OCI-M1 (cell line): Measurements from ENCODE around the gene SLC17A3.

Experiments used
- DNase-seq: peaks from one replicate; lab custom pipeline; 2025; lab: John Stamatoyannopoulos, UW

SLC17A3 gene

GRCh38 chr6:25835442-25836283, 38.4 kb downstream of the SLC17A3 start:
- DNase-seq: no peak

DNA sequence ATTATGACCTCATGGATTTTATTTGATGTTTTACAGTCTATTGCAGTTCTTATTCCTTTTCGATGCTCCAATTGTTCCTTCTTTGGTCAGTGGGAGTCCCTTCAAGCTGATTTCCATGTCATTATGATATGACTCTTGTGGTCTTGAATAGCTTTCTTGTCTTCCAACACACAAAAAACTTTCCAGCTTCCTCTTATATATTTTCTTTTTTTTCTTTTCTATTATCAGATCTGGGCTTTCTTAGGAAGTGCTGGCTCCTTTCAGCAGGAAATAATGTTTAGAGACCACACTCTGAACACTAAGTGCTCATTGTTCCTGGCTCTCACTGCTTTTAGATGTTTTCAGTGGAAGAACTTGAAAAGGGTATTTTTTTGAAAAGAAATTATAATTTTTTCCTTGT, 39.1 kb downstream of the SLC17A3 start:
- peak; percentile 49 for DNase-seq

GRCh38 chr6:25833136-25833535, 40.9 kb downstream of the SLC17A3 start:
- DNase-seq: no peak

- DNase-seq: no peak
Observed at GRCh38 chr6:25832670-25833069, 41.4 kb downstream of the SLC17A3 start.

DNA sequence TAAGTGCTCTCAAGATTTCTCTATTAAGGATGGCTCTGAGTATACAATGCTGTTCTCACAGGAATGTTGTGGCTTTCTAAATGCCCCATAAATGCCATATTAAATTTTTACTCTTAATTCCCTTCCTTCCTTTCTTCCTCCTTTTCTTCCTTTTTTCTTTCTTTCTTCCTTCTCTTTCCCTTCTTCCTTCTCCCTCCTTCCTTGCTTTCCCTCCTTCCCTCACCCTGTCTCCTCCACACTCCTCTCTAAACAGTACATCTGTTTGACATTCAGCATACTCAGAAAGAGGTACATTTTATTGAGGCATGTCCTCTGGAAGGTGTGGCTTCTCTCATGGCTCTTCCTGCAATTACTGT, 41.8 kb downstream of the SLC17A3 start:
- no peak for DNase-seq

DNA sequence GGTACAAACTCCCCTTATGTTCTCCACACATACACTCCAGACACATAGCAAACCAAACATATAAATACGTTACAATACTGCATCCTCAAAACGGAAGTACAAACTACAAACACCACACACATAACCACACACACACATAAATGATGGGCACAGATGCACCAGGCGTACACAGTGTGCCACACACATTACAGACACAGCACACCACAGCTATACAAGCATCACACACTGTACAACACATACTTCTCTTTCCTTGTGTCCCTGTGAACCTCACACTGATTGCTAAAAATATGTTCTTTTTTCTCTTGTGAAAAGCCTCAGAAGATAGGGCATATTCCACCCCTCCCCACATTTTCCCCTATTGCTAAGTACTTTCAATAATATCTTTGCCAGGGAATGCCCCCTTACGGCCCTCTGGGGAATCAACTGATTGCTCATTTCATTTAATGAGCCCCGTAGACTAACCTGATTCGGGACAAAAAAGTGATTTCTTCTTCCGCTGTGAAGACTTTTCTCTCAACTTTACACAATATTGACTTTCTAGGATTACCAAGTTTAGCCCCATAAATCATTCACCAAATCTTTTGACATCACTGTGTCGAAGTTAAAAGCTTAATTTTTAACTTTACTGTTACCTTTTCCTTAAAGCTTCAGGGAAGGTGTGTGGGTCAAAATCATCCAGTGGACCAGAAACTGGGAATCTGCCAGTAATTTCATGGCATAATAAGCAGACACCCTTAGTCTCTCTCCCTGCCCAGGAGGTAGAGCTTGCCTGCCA, 42.3 kb downstream of the SLC17A3 start, which contains the start of gene SLC17A1:
Gene SLC17A1 (minus strand): TSS at position 521 of the 775 bp plus-strand sequence. CDS start 1,495 bp downstream, outside the sequence.
- DNase-seq: peak; percentile 15

- no peak for DNase-seq
Observed at GRCh38 chr6:25830458-25830857, 43.6 kb downstream of the SLC17A3 start.

GRCh38 chr6:25829375-25829774, 44.7 kb downstream of the SLC17A3 start:
- no peak for DNase-seq

- DNase-seq: no peak
Observed at GRCh38 chr6:25821341-25821740, 52.7 kb downstream of the SLC17A3 start.

- no peak for DNase-seq
Observed at GRCh38 chr6:25816252-25816651, 57.8 kb downstream of the SLC17A3 start.

DNA sequence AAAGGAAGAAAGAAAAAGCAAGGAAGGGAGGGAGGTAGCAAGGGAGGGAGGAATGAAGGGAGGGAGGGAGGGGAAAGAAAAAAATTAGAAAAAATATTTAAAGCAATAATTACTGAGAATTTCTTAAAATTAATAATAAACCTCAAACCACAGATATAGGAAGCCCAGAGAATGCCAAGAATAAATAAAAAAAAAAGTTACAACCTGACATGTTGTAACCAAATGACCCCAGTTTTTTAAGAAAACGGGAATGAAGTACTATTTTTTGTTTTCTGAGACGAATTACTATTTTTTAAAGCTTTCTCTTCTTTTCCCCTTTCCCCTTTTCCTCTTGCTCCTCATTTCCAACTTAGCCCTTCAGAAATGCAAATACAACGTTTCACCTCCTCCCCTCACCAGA, 58.8 kb downstream of the SLC17A3 start:
- no peak for DNase-seq

DNA sequence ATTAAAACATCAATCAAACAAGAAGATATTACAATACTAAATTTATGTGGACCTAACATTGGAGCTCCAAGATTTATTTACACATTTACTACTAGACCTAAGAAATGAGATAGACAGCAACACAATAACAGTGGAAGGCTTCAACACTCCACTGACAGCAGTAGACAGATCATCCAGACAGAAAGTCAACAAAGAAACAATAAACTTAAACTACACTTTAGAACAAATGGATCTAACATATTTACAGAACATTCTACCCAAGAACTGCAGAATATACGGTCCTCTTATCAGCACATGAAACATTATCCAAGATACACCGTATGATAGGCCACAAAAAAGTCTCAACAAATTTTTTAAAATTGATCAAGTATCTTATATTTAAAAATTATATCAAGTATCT, 69.2 kb downstream of the SLC17A3 start:
- DNase-seq: no peak

DNA sequence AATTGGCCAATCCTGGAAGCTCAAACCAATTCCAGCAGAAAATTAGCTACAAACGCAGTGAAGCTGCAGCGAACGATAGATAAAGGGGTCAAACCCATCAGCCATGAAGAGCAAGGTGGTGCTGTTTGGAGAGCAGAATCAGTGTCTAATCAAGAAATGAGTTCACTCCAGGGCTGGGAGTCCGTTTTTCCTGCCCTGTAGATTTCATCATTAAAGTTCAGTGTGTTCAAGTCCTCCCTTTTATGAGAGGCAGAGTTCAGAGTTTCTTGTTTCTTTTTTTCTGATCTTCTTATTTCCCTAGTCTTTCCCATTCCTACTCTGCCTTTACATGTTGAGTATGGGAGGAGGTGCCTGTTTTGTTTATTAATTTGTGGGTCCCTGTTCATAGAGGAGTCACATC, 72.6 kb downstream of the SLC17A3 start:
- DNase-seq: no peak
